Hepatocyte (in vitro differentiated cells): ENCODE data around the gene STIM2. TPM values are rescaled to one million over a fixed set of nuclear protein-coding genes. Genes with fewer than 3 reads are reported as not detected.
"Not testable (repeated sequence)": the region's sequence is repeated elsewhere in the genome, so short reads cannot be mapped to it uniquely, and the experiment has no call there.

Source experiments
- DNase-seq: peaks from one replicate; pipeline ENCODE4 v3.0.0-alpha.2; 2016; ENCODE audit warnings: low spot score
- H2AFZ ChIP-seq: fragments of 200-600 bp; sonication (generic); 2 replicates; pipeline ENCODE4 v1.6.0; 2016; ENCODE audit warnings: antibody characterized with exemption, mild to moderate bottlenecking
- H3K27ac ChIP-seq: fragments of 200-600 bp; sonication (generic); 2 replicates; pipeline ENCODE4 v1.5.1; 2016; ENCODE audit warnings: mild to moderate bottlenecking
- H3K27me3 ChIP-seq: fragments of 200-600 bp; sonication (generic); 2 replicates; pipeline ENCODE4 v1.6.1; 2016
- H3K36me3 ChIP-seq: fragments of 200-600 bp; sonication (generic); replicated peaks from 2 replicates; pipeline ENCODE4 v1.5.1; 2016; ENCODE audit warnings: low read depth; ENCODE audit not compliant: insufficient read depth
- H3K4me1 ChIP-seq: fragments of 200-600 bp; sonication (generic); 2 replicates; pipeline ENCODE4 v1.5.1; 2016; ENCODE audit warnings: mild to moderate bottlenecking, moderate library complexity; ENCODE audit not compliant: insufficient read depth
- H3K4me2 ChIP-seq: fragments of 200-600 bp; sonication (generic); 2 replicates; pipeline ENCODE4 v1.6.0; 2016
- H3K4me3 ChIP-seq: fragments of 200-600 bp; sonication (generic); 2 replicates; pipeline ENCODE4 v1.5.1; 2016; ENCODE audit warnings: mild to moderate bottlenecking
- H3K79me2 ChIP-seq: fragments of 200-600 bp; sonication (generic); 2 replicates; pipeline ENCODE4 v1.6.0; 2017; ENCODE audit warnings: mild to moderate bottlenecking
- H3K9me2 ChIP-seq: fragments of 200-600 bp; sonication (generic); replicated peaks from 2 replicates; pipeline ENCODE4 v1.6.0; 2017; ENCODE audit warnings: mild to moderate bottlenecking; ENCODE audit not compliant: insufficient read depth
- H3K9me3 ChIP-seq: fragments of 200-600 bp; sonication (generic); 2 replicates; pipeline ENCODE4 v1.5.1; 2016; ENCODE audit warnings: low read depth, mild to moderate bottlenecking
- H4K20me1 ChIP-seq: fragments of 200-600 bp; sonication (generic); 2 replicates; pipeline ENCODE4 v1.6.0; 2016; ENCODE audit warnings: mild to moderate bottlenecking; ENCODE audit not compliant: insufficient read depth, poor library complexity, severe bottlenecking
- EZH2 ChIP-seq: fragments of 200-600 bp; sonication (generic); IDR thresholded peaks from 2 replicates; pipeline ENCODE4 v1.6.1; 2016; ENCODE audit warnings: antibody characterized with exemption, mild to moderate bottlenecking, borderline replicate concordance
- EZH2phosphoT487 ChIP-seq: fragments of 200-600 bp; sonication (generic); IDR thresholded peaks from one replicate; pipeline ENCODE4 v1.6.1; 2018; ENCODE audit warnings: antibody characterized with exemption, mild to moderate bottlenecking, low read depth, moderate library complexity; ENCODE audit not compliant: unreplicated experiment, severe bottlenecking
- WGBS: methylation state at CpG from one replicate; pipeline ENCODE4 v1.1.6; 2016; ENCODE audit warnings: low lambda C conversion rate; ENCODE audit errors: missing lambda C conversion rate; 5-methylcytosine and 5-hydroxymethylcytosine counted together
- polyA plus RNA-seq: library from polyadenylated mRNA; unstranded; fragments of >200 nt; fragmentation: Nextera tagmentation; extraction: Ambion mirVana; gene quantifications from 2 replicates; pipeline ENCODE4 v1.2.1, GENCODE V29; 2016
- total RNA-seq: library from RNA; depleted of rRNA; stranded (reverse); fragments of >200 nt; gene quantifications from 2 replicates; pipeline ENCODE4 v1.2.3, GENCODE V29; 2014
- TF ChIP-seq, protein P1 (sequence below): fragments of 200-600 bp; sonication (generic); IDR thresholded peaks from 2 replicates; pipeline ENCODE4 v1.5.1; 2016; ENCODE audit warnings: antibody characterized with exemption, mild to moderate bottlenecking; ENCODE audit not compliant: poor library complexity

Gene STIM2
- total RNA-seq (16.5 and 17.0 TPM in 2 replicates), polyA plus RNA-seq (12.2 and 13.2 TPM in 2 replicates)

- Histone ChIP-seq H3K4me2 (peak within 1 kb of the TSS; percentile 99), H4K20me1 (peaks cover 4% of the 10 kb centered on the region), H3K9me2 (no peaks in the 10 kb centered on the region), H3K36me3 (no peaks in the 10 kb centered on the region), H3K9me3 (no peaks in the 10 kb centered on the region), H3K4me1 (peaks cover 27% of the 10 kb centered on the region), H3K27me3 (no peaks in the 10 kb centered on the region), H2AFZ (peak within 1 kb of the TSS; percentile 75), H3K79me2 (peaks cover 34% of the 10 kb centered on the region), H3K27ac (peak within 1 kb of the TSS; percentile 85), H3K4me3 (peak within 1 kb of the TSS; percentile 82)
- WGBS, result under 1% methylated on average over 71 of the region's 74 CpGs
- DNase-seq, result peak; percentile 98
- TF ChIP-seq, protein P1, sequence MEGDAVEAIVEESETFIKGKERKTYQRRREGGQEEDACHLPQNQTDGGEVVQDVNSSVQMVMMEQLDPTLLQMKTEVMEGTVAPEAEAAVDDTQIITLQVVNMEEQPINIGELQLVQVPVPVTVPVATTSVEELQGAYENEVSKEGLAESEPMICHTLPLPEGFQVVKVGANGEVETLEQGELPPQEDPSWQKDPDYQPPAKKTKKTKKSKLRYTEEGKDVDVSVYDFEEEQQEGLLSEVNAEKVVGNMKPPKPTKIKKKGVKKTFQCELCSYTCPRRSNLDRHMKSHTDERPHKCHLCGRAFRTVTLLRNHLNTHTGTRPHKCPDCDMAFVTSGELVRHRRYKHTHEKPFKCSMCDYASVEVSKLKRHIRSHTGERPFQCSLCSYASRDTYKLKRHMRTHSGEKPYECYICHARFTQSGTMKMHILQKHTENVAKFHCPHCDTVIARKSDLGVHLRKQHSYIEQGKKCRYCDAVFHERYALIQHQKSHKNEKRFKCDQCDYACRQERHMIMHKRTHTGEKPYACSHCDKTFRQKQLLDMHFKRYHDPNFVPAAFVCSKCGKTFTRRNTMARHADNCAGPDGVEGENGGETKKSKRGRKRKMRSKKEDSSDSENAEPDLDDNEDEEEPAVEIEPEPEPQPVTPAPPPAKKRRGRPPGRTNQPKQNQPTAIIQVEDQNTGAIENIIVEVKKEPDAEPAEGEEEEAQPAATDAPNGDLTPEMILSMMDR, result peak; percentile 33
- TF ChIP-seq EZH2, result no peak
Observed at GRCh38 chr4:26860157-26860921, at the start of gene STIM2. Gene STIM2, plus strand, starts transcription at chr4:26860841.

- H4K20me1 ChIP-seq, H3K27ac ChIP-seq: not testable (repeated sequence)
Observed at GRCh38 chr4:26811571-26811970, 49.1 kb upstream of the STIM2 start.

GRCh38 chr4:26812049-26812714 lies 48.5 kb upstream of the STIM2 start:
- no peak for DNase-seq
- Histone ChIP-seq H3K4me1 (no peaks in the 10 kb centered on the region), H3K79me2 (no peaks in the 10 kb centered on the region), H2AFZ (no peak overlapping the region), H3K9me3 (no peaks in the 10 kb centered on the region), H3K27ac (no peak overlapping the region), H3K4me2 (no peak overlapping the region), H3K9me2 (no peaks in the 10 kb centered on the region), H3K27me3 (no peaks in the 10 kb centered on the region), H3K4me3 (no peak overlapping the region), H4K20me1 (no peaks in the 10 kb centered on the region), H3K36me3 (no peaks in the 10 kb centered on the region)
- no peak for TF ChIP-seq EZH2
- no peak for TF ChIP-seq EZH2phosphoT487
- TF ChIP-seq, protein P1, result no peak
- WGBS, result 93% methylated on average over 6 of the region's 6 CpGs

More at GRCh38 chr4:26811571-26811970, 49.1 kb upstream of the STIM2 start:
- not testable (repeated sequence) for H3K79me2 ChIP-seq, H3K4me1 ChIP-seq, H3K9me3 ChIP-seq, H3K9me2 ChIP-seq, H3K4me2 ChIP-seq, H3K36me3 ChIP-seq, H2AFZ ChIP-seq, H3K4me3 ChIP-seq, DNase-seq, H3K27me3 ChIP-seq
- WGBS, result 94% methylated on average over 4 of the region's 4 CpGs

GRCh38 chr4:26813698-26814097 lies 46.9 kb upstream of the STIM2 start:
- Histone ChIP-seq H3K4me2 (no peak overlapping the region), H3K79me2 (no peaks in the 10 kb centered on the region), H3K27ac (no peak overlapping the region), H3K9me3 (no peaks in the 10 kb centered on the region), H3K36me3 (no peaks in the 10 kb centered on the region), H4K20me1 (no peaks in the 10 kb centered on the region), H2AFZ (no peak overlapping the region), H3K4me3 (no peak overlapping the region), H3K9me2 (no peaks in the 10 kb centered on the region), H3K4me1 (no peaks in the 10 kb centered on the region), H3K27me3 (no peaks in the 10 kb centered on the region)
- TF ChIP-seq EZH2 (no peak), EZH2phosphoT487 (no peak)
- TF ChIP-seq, protein P1, result no peak
- 90% methylated on average over 8 of the region's 8 CpGs for WGBS
- DNase-seq, result no peak
